IMR-90 (cell line): ENCODE results near the gene ARHGEF1. TPM values are rescaled to one million over a fixed set of nuclear protein-coding genes. Genes with fewer than 3 reads are reported as not detected.

Experiments used
- ATAC-seq: fragments of 200-7000 bp; cut with Tn5 transposase; 2 replicates; pipeline ENCODE4 v1.9.1; 2020; ENCODE audit warnings: low read depth, mild to moderate bottlenecking, moderate library complexity
- BruUV-seq: library from RNA; stranded (reverse); fragments of 400-500 nt; replicated peaks from 2 replicates; lab custom pipeline; 2021; lab: Mats Ljungman, UMichigan
- CTCF ChIA-PET: fragments of 300-600 bp; formaldehyde crosslinking; extraction: SDS; loops from one replicate; lab custom pipeline; 2021; ENCODE audit warnings: antibody characterized with exemption; lab: Yijun Ruan, JAX
- POLR2A ChIA-PET: fragments of 300-600 bp; sonication (Branson Sonifier 250); formaldehyde crosslinking; loops from one replicate; lab custom pipeline; 2022; ENCODE audit warnings: antibody characterized with exemption; ENCODE audit not compliant: unreplicated experiment; lab: Charles Lee
- DNase-seq: peaks from one replicate; pipeline ENCODE4 v3.0.0; 2013
- H2AFZ ChIP-seq: replicated peaks from 2 replicates; pipeline ENCODE3; 2013; ENCODE audit warnings: low read length, mild to moderate bottlenecking; ENCODE audit not compliant: poor library complexity
- H2AK5ac ChIP-seq: 2 replicates; pipeline ENCODE4 v1.6.1; 2013; ENCODE audit warnings: low read depth, low read length, inconsistent platforms
- H2AK9ac ChIP-seq: replicated peaks from 2 replicates; pipeline ENCODE3; 2013; ENCODE audit warnings: mild to moderate bottlenecking, low read depth, low read length, moderate library complexity; ENCODE audit not compliant: poor library complexity
- H2BK120ac ChIP-seq: 2 replicates; pipeline ENCODE4 v1.6.1; 2013; ENCODE audit warnings: low read depth, low read length, inconsistent platforms
- H2BK15ac ChIP-seq: 3 replicates; pipeline ENCODE4 v1.6.1; 2013; ENCODE audit warnings: low read depth, low read length, inconsistent platforms
- H2BK20ac ChIP-seq: 2 replicates; pipeline ENCODE4 v1.6.1; 2013; ENCODE audit warnings: low read depth, mild to moderate bottlenecking, inconsistent platforms, low read length, moderate library complexity
- H2BK5ac ChIP-seq: 2 replicates; pipeline ENCODE4 v1.6.1; 2013; ENCODE audit warnings: mild to moderate bottlenecking, low read depth, low read length, inconsistent platforms; ENCODE audit not compliant: poor library complexity, severe bottlenecking
- H3K14ac ChIP-seq: replicated peaks from 2 replicates; pipeline ENCODE4 v1.6.1; 2013; ENCODE audit warnings: low read depth, low read length, inconsistent platforms
- H3K18ac ChIP-seq: 2 replicates; pipeline ENCODE4 v1.6.1; 2013; ENCODE audit warnings: low read depth, low read length, control low read depth
- H3K23ac ChIP-seq: 2 replicates; pipeline ENCODE4 v1.6.1; 2013; ENCODE audit warnings: low read depth, low read length, inconsistent platforms
- H3K27ac ChIP-seq: 2 replicates; pipeline ENCODE4 v1.5.1; 2013; ENCODE audit warnings: mild to moderate bottlenecking, control low read depth, low read length; ENCODE audit not compliant: insufficient read depth
- H3K27me3 ChIP-seq: 2 replicates; pipeline ENCODE4 v1.6.1; 2013; ENCODE audit warnings: low read length; ENCODE audit not compliant: control insufficient read depth, insufficient read depth
- H3K36me3 ChIP-seq: 2 replicates; pipeline ENCODE4 v1.6.1; 2013; ENCODE audit warnings: low read length, mixed read lengths; ENCODE audit not compliant: control insufficient read depth, insufficient read depth
- H3K4ac ChIP-seq: 2 replicates; pipeline ENCODE4 v1.6.1; 2013; ENCODE audit warnings: low read depth, low read length, inconsistent platforms
- H3K4me1 ChIP-seq: 2 replicates; pipeline ENCODE4 v1.6.1; 2013; ENCODE audit warnings: low read length, mixed read lengths; ENCODE audit not compliant: control insufficient read depth, insufficient read depth
- H3K4me2 ChIP-seq: 2 replicates; pipeline ENCODE4 v1.6.1; 2013; ENCODE audit warnings: low read depth, mild to moderate bottlenecking, control low read depth, low read length, moderate library complexity
- H3K4me3 ChIP-seq: 2 replicates; pipeline ENCODE4 v1.5.1; 2013; ENCODE audit warnings: low read depth, mild to moderate bottlenecking, control low read depth, low read length, moderate library complexity; ENCODE audit not compliant: insufficient read depth
- H3K56ac ChIP-seq: 2 replicates; pipeline ENCODE4 v1.6.1; 2013; ENCODE audit warnings: low read length, inconsistent platforms; ENCODE audit not compliant: insufficient read depth; ENCODE audit errors: extremely low read depth
- H3K79me1 ChIP-seq, 2 experiments: 2 replicates each; pipeline ENCODE4 v1.6.1; 2013; ENCODE audit warnings: low read length in 2 of 2, inconsistent platforms in 1 of 2, low read depth in 1 of 2
- H3K9ac ChIP-seq: 2 replicates; pipeline ENCODE4 v1.6.1; 2013; ENCODE audit warnings: low read depth, low read length, control low read depth
- H3K9me1 ChIP-seq: 2 replicates; pipeline ENCODE4 v1.6.1; 2013; ENCODE audit warnings: low read length, inconsistent platforms; ENCODE audit not compliant: insufficient read depth
- H3K9me3 ChIP-seq: 2 replicates; pipeline ENCODE4 v1.6.1; 2013; ENCODE audit warnings: low read length; ENCODE audit not compliant: control insufficient read depth, insufficient read depth
- H4K20me1 ChIP-seq: 2 replicates; pipeline ENCODE4 v1.6.1; 2013; ENCODE audit warnings: low read length, inconsistent platforms; ENCODE audit not compliant: insufficient read depth
- H4K5ac ChIP-seq: 2 replicates; pipeline ENCODE4 v1.6.1; 2013; ENCODE audit warnings: mild to moderate bottlenecking, low read depth, low read length, control low read depth
- H4K8ac ChIP-seq, 2 experiments: 2 replicates each; pipeline ENCODE4 v1.6.1; 2013; ENCODE audit warnings: low read depth in 2 of 2, low read length in 2 of 2, control low read depth in 1 of 2, inconsistent platforms in 1 of 2
- H4K91ac ChIP-seq: 2 replicates; pipeline ENCODE4 v1.6.1; 2013; ENCODE audit warnings: low read depth, low read length, inconsistent platforms; ENCODE audit not compliant: insufficient read depth
- CEBPB ChIP-seq: IDR thresholded peaks from 2 replicates; pipeline ENCODE4 v1.6.1; 2012; ENCODE audit warnings: low read depth, low read length, improper control_type of control experiment
- CTCF ChIP-seq: conservative IDR thresholded peaks from 2 replicates; pipeline ENCODE4 v1.5.1; 2012; ENCODE audit warnings: mild to moderate bottlenecking, low read depth, low read length, improper control_type of control experiment
- FOS ChIP-seq: fragments of 150-350 bp; IDR thresholded peaks from 2 replicates; pipeline ENCODE4 v1.6.1; 2016; ENCODE audit warnings: low read depth, low read length
- WGBS, 2 experiments: methylation state at CpG; one replicate each; pipeline versions ENCODE4 v1.1.5 to v1.1.7; 2013; ENCODE audit warnings: missing lambda C conversion rate in 2 of 2; ENCODE audit not compliant: insufficient read length in 1 of 2; ENCODE audit errors: extremely low coverage in 2 of 2; 5-methylcytosine and 5-hydroxymethylcytosine counted together
- dilution Hi-C: fragments of 300-500 bp; cut with HindIII; formaldehyde crosslinking; loops from one replicate; pipeline ENCODE4 v1.14.3; 2018; ENCODE audit warnings: low sequenced_read_pairs; ENCODE audit not compliant: unreplicated experiment
- in situ Hi-C: fragments of 300-500 bp; cut with MboI; formaldehyde crosslinking; loops from 3 replicates; pipeline ENCODE4 v1.14.3; 2019; ENCODE audit warnings: low sequenced_read_pairs, inconsistent platforms, mixed read lengths
- intact Hi-C: fragments of 100-400 bp; cut with micrococcal nuclease; formaldehyde crosslinking; loops from 2 replicates; pipeline ENCODE4 v1.10.0; 2022
- polyA plus RNA-seq, 3 experiments: library from polyadenylated mRNA; depleted of rRNA; stranded (reverse); fragments of >200 nt; gene quantifications; 2 replicates each; pipeline ENCODE4 v1.2.3, GENCODE V29; 2012; ENCODE audit warnings: low replicate concordance in 1 of 3
- total RNA-seq: library from RNA; depleted of rRNA; stranded (reverse); fragments of >200 nt; gene quantifications from 2 replicates; pipeline ENCODE4 v1.2.3, GENCODE V29; 2012

Gene ARHGEF1
- total and polyA plus RNA-seq, 2 of the 4 experiments (the other 2 are of a cell fraction), result 11.5 to 47.1 TPM

GRCh38 chr19:41863209-41863931 is 19.6 kb upstream of the ARHGEF1 start:
- H2AFZ ChIP-seq, result no peak overlapping the region
- ChIA-PET POLR2A (no interaction called here), CTCF (no interaction called here)
- H3K18ac ChIP-seq, result no peak overlapping the region
- H3K4me3 ChIP-seq, result no peak overlapping the region
- BruUV-seq, result no TSS peak
- no peak overlapping the region for H2BK20ac ChIP-seq
- no peak overlapping the region for H3K4ac ChIP-seq
- intact Hi-C loops (no loop called here), in situ Hi-C loops (no loop called here), dilution Hi-C loops (no loop called here)
- no peak overlapping the region for H3K14ac ChIP-seq
- no peak for DNase-seq
- no peaks in the 10 kb centered on the region for H3K9me3 ChIP-seq
- H4K20me1 ChIP-seq, result peaks cover 76% of the 10 kb centered on the region
- 100% methylated on average over 3 of the region's 11 CpGs; no CpG with 5 or more reads in 1 of the 2 experiments for WGBS, 2 experiments
- H3K27me3 ChIP-seq, result no peaks in the 10 kb centered on the region
- TF ChIP-seq FOS (no peak), CEBPB (no peak), CTCF (no peak)
- peaks cover 14% of the 10 kb centered on the region for H3K4me1 ChIP-seq
- H2AK9ac ChIP-seq, result no peak overlapping the region
- H3K27ac ChIP-seq, result no peak overlapping the region
- H2BK120ac ChIP-seq, result no peak overlapping the region
- H2BK15ac ChIP-seq, result no peak overlapping the region
- H3K23ac ChIP-seq, result no peak overlapping the region
- H3K9me1 ChIP-seq, result peaks cover 24% of the 10 kb centered on the region
- peak overlapping the region; percentile 17; the same call in 1 of the 2 replicates for H3K9ac ChIP-seq
- peaks cover 61% of the 10 kb centered on the region for H3K36me3 ChIP-seq
- no peak overlapping the region for H4K5ac ChIP-seq
- H2AK5ac ChIP-seq, result no peak overlapping the region
- peaks cover 24 to 67% of the 10 kb centered on the region in 2 experiments for H3K79me1 ChIP-seq
- no peak overlapping the region for H3K56ac ChIP-seq
- H3K4me2 ChIP-seq, result no peak overlapping the region
- no peak for ATAC-seq
- H2BK5ac ChIP-seq, result no peak overlapping the region
- no peak overlapping the region for H4K8ac ChIP-seq
- no peak overlapping the region for H4K91ac ChIP-seq
